HepG2 (cell line): ENCODE measurements around the gene HCRTR1. TPM values are rescaled to one million over a fixed set of nuclear protein-coding genes. Genes with fewer than 3 reads are reported as not detected.

Experiments used
- ARNT ChIP-seq: fragments of 450-650 bp; IDR thresholded peaks from 2 replicates; pipeline ENCODE4 v1.6.1; 2017
- HMG20B ChIP-seq: conservative IDR thresholded peaks from 2 replicates; pipeline ENCODE4 v1.6.1; 2016; ENCODE audit warnings: missing genetic modification reagents, missing compliant biosample characterization
- HNF4G ChIP-seq, 2 experiments: sonication (generic) in 1 of 2; formaldehyde crosslinking in 1 of 2; IDR thresholded peaks; 2 replicates each; pipeline versions ENCODE4 v1.4.0 to v1.6.1; 2011 to 2020; ENCODE audit warnings: borderline replicate concordance in 2 of 2, low read depth in 2 of 2, mild to moderate bottlenecking in 2 of 2, low read length in 1 of 2, missing genetic modification reagents in 1 of 2, moderate library complexity in 1 of 2
- KLF15 ChIP-seq: sonication (generic); formaldehyde crosslinking; IDR thresholded peaks from 2 replicates; pipeline ENCODE4 v1.8.1; 2023; ENCODE audit warnings: borderline replicate concordance, mild to moderate bottlenecking, inconsistent platforms, missing genetic modification reagents, mixed read lengths
- KLF6 ChIP-seq: IDR thresholded peaks from 2 replicates; pipeline ENCODE4 v1.8.0; 2016; ENCODE audit warnings: missing biosample characterization, missing genetic modification reagents
- NAIF1 ChIP-seq: sonication (generic); formaldehyde crosslinking; IDR thresholded peaks from 2 replicates; pipeline ENCODE4 v1.5.0; 2020; ENCODE audit warnings: mild to moderate bottlenecking, missing genetic modification reagents, borderline replicate concordance
- PITX1 ChIP-seq: sonication (generic); formaldehyde crosslinking; IDR thresholded peaks from 2 replicates; pipeline ENCODE4 v1.5.1; 2020; ENCODE audit warnings: mild to moderate bottlenecking, missing genetic modification reagents
- RXRB ChIP-seq: IDR thresholded peaks from 2 replicates; pipeline ENCODE4 v1.6.1; 2016; ENCODE audit warnings: borderline replicate concordance, missing genetic modification reagents, missing compliant biosample characterization
- ZC3H13 ChIP-seq: sonication (generic); formaldehyde crosslinking; IDR thresholded peaks from 2 replicates; pipeline ENCODE4 v1.8.1; 2023; ENCODE audit warnings: mild to moderate bottlenecking, missing genetic modification reagents, moderate library complexity
- ZNF350 ChIP-seq: sonication (generic); formaldehyde crosslinking; IDR thresholded peaks from 2 replicates; pipeline ENCODE4 v1.4.0; 2020; ENCODE audit warnings: mild to moderate bottlenecking, low read depth, missing genetic modification reagents, borderline replicate concordance
- polyA plus RNA-seq, 8 experiments: library from polyadenylated mRNA; depleted of rRNA in 3 of 8; stranded (reverse) in 7 of 8; unstranded in 1 of 8; fragments of >200 nt; fragmentation: Illumina TruSeq in 4 of 8; extraction: Trizol in 4 of 8; gene quantifications; 2 replicates each; pipeline versions ENCODE4 v1.2.1 to v1.2.3, GENCODE V29; 2011 to 2016; ENCODE audit warnings: low read depth in 4 of 8, missing spikeins in 1 of 8, mixed read lengths in 1 of 8; ENCODE audit not compliant: insufficient read depth in 1 of 8
- total RNA-seq, 5 experiments: library from RNA; depleted of rRNA; stranded (reverse); fragments of >200 nt; fragmentation: Illumina TruSeq; extraction: Trizol; gene quantifications; 2 replicates each; pipeline ENCODE4 v1.2.3, GENCODE V29; 2016; ENCODE audit warnings: low read depth in 1 of 5
- TF ChIP-seq, protein P1 (sequence below): IDR thresholded peaks from 2 replicates; pipeline ENCODE4 v1.6.1; 2016; ENCODE audit warnings: low read depth, missing genetic modification reagents, missing compliant biosample characterization
- TF ChIP-seq, protein P2 (sequence below): sonication (generic); formaldehyde crosslinking; IDR thresholded peaks from 2 replicates; pipeline ENCODE4 v1.4.0; 2020; ENCODE audit warnings: missing genetic modification reagents
- TF ChIP-seq, protein P3 (sequence below): sonication (generic); formaldehyde crosslinking; IDR thresholded peaks from 2 replicates; pipeline ENCODE4 v1.5.1; 2020; ENCODE audit warnings: mild to moderate bottlenecking, missing genetic modification reagents, moderate library complexity
- TF ChIP-seq, protein P4 (sequence below): sonication (generic); formaldehyde crosslinking; IDR thresholded peaks from 2 replicates; pipeline ENCODE4 v1.5.1; 2020; ENCODE audit warnings: missing genetic modification reagents, mild to moderate bottlenecking, borderline replicate concordance

The HCRTR1 gene
- total and polyA plus RNA-seq, 2 of the 13 experiments (the other 11 are each of a cell fraction or from before 2014, with no cell fraction given), result not detected

DNA sequence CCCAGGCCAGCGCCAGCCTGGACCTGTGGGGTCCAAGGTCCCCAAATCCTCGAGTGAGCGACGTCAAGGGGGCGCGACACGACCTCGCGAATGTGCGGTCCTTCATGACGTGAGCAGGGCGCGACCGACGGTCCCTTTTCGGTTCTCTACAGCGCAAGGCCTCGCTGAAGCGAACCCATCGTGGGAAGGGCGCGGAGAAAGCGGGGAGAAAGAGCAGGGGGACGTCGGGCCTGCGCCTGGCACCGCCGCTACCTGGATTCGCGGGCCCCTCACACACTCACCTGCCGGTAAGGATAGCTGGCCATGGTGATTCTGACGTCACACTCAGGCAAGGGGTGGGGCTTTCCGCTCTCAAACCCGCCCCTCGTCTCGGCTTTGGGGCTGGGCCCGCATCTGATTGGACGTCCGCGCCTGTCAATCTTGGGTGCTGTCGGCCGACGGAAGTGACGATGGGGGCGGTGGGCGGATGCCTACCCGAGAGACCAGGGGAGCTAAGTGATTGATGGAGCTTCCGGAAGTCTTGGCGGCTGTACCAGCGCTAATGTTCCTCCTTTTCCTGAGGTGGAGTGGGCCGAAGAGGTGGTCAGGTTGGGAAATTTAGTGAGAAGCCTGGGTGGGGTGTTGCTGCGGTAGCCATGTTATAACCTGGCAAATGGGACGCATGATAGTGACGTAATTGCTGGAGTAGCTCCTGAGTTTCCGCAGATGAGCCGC is 27.2 kb downstream of the HCRTR1 start, which contains the start of gene PEF1 (continued):
- no peak for TF ChIP-seq PITX1 (CRISPR knock-in tag)
- TF ChIP-seq ARNT, result no peak
- TF ChIP-seq, protein P1, sequence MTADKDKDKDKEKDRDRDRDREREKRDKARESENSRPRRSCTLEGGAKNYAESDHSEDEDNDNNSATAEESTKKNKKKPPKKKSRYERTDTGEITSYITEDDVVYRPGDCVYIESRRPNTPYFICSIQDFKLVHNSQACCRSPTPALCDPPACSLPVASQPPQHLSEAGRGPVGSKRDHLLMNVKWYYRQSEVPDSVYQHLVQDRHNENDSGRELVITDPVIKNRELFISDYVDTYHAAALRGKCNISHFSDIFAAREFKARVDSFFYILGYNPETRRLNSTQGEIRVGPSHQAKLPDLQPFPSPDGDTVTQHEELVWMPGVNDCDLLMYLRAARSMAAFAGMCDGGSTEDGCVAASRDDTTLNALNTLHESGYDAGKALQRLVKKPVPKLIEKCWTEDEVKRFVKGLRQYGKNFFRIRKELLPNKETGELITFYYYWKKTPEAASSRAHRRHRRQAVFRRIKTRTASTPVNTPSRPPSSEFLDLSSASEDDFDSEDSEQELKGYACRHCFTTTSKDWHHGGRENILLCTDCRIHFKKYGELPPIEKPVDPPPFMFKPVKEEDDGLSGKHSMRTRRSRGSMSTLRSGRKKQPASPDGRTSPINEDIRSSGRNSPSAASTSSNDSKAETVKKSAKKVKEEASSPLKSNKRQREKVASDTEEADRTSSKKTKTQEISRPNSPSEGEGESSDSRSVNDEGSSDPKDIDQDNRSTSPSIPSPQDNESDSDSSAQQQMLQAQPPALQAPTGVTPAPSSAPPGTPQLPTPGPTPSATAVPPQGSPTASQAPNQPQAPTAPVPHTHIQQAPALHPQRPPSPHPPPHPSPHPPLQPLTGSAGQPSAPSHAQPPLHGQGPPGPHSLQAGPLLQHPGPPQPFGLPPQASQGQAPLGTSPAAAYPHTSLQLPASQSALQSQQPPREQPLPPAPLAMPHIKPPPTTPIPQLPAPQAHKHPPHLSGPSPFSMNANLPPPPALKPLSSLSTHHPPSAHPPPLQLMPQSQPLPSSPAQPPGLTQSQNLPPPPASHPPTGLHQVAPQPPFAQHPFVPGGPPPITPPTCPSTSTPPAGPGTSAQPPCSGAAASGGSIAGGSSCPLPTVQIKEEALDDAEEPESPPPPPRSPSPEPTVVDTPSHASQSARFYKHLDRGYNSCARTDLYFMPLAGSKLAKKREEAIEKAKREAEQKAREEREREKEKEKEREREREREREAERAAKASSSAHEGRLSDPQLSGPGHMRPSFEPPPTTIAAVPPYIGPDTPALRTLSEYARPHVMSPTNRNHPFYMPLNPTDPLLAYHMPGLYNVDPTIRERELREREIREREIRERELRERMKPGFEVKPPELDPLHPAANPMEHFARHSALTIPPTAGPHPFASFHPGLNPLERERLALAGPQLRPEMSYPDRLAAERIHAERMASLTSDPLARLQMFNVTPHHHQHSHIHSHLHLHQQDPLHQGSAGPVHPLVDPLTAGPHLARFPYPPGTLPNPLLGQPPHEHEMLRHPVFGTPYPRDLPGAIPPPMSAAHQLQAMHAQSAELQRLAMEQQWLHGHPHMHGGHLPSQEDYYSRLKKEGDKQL (CRISPR knock-in tag), result 0 out of 2 replicates have a peak, but pooled peaks have one; percentile 17
- peak; percentile 45; the same call in 1 of the 2 replicates for TF ChIP-seq RXRB (CRISPR knock-in tag)
- TF ChIP-seq HMG20B, result 0 out of 2 replicates have a peak, but pooled peaks have one; percentile 28
- TF ChIP-seq, protein P2, sequence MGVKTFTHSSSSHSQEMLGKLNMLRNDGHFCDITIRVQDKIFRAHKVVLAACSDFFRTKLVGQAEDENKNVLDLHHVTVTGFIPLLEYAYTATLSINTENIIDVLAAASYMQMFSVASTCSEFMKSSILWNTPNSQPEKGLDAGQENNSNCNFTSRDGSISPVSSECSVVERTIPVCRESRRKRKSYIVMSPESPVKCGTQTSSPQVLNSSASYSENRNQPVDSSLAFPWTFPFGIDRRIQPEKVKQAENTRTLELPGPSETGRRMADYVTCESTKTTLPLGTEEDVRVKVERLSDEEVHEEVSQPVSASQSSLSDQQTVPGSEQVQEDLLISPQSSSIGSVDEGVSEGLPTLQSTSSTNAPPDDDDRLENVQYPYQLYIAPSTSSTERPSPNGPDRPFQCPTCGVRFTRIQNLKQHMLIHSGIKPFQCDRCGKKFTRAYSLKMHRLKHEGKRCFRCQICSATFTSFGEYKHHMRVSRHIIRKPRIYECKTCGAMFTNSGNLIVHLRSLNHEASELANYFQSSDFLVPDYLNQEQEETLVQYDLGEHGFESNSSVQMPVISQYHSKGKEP (CRISPR knock-in tag), result no peak
- TF ChIP-seq ZNF350 (CRISPR knock-in tag), result peak; percentile 91; the same call in 1 of the 2 replicates
- TF ChIP-seq NAIF1 (CRISPR knock-in tag), result no peak
- TF ChIP-seq KLF6, result peak; percentile 33; the same call in 1 of the 2 replicates
- TF ChIP-seq KLF15 (CRISPR knock-in tag), result no peak
- TF ChIP-seq, protein P3, sequence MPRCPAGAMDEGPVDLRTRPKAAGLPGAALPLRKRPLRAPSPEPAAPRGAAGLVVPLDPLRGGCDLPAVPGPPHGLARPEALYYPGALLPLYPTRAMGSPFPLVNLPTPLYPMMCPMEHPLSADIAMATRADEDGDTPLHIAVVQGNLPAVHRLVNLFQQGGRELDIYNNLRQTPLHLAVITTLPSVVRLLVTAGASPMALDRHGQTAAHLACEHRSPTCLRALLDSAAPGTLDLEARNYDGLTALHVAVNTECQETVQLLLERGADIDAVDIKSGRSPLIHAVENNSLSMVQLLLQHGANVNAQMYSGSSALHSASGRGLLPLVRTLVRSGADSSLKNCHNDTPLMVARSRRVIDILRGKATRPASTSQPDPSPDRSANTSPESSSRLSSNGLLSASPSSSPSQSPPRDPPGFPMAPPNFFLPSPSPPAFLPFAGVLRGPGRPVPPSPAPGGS, result peak; percentile 78
- TF ChIP-seq HNF4G (IDR thresholded peaks at IDR 0.05; ENCODE audit: borderline replicate concordance, low read depth, low read length), result peak; percentile 75; the same call in 1 of the 2 replicates
- TF ChIP-seq HNF4G (CRISPR knock-in tag; IDR thresholded peaks at IDR 0.05; ENCODE audit: borderline replicate concordance, low read depth), result peak; percentile 61; the same call in 1 of the 2 replicates
- TF ChIP-seq, protein P4, sequence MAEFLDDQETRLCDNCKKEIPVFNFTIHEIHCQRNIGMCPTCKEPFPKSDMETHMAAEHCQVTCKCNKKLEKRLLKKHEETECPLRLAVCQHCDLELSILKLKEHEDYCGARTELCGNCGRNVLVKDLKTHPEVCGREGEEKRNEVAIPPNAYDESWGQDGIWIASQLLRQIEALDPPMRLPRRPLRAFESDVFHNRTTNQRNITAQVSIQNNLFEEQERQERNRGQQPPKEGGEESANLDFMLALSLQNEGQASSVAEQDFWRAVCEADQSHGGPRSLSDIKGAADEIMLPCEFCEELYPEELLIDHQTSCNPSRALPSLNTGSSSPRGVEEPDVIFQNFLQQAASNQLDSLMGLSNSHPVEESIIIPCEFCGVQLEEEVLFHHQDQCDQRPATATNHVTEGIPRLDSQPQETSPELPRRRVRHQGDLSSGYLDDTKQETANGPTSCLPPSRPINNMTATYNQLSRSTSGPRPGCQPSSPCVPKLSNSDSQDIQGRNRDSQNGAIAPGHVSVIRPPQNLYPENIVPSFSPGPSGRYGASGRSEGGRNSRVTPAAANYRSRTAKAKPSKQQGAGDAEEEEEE (CRISPR knock-in tag), result no peak
- TF ChIP-seq ZC3H13 (CRISPR knock-in tag), result peak; percentile 59; the same call in 1 of the 2 replicates
